ENCODE results near the gene ANKRD44.
"Not testable (repeated sequence)": the region's sequence is repeated elsewhere in the genome, so short reads cannot be mapped to it uniquely, and the experiment has no call there.

The ANKRD44 gene

DNA sequence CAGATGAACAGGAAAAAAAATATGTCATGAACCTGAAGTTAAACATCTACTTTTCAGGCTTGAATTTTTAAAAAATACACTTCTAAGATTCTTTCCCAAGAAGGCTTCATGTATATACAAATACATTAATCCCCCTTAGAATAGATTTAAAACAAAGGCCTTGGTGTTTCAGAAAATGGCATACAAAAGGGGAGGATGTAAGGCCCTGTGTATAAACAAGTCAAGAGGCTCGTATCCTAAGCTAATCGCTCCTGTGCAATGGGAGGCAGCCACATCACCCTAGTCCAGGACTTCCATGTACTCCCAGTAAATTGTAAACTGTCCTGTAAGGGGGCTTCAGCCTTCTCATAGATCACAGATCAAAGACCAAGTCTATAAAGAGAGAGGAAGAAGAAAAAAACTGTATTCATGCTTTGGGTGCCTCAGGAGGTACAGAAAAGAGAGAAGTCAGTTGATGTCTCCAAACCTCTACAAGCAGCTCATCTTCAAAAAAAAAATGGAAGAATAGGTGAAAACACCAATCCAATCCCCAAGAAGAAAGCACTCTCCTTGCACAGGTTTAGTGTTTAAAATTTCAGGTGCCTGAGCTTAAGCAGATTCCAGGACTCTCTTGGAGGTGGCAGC is 53.9 kb downstream of the ANKRD44 start:
- DNase-seq = peak; percentile 41

DNA sequence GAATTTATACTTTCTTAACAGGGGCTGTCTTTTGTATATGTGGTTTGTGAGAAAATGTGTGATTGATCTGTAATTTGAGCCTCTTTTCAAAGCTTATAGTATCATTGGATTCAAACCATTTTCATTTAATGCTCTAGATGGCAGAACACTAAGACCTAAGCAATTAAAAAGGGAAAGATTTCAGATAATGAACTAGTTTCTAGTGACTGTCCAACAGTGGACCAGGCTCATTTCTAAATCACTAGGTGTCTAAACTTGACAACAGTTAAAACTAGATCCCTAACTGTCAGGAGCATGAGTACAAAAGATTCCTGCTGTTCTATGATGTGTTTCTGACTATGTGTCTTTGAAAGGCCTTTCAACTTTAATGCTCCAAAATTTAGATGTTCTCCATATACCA is 54.6 kb downstream of the ANKRD44 start:
- DNase-seq = peak; percentile 47

DNA sequence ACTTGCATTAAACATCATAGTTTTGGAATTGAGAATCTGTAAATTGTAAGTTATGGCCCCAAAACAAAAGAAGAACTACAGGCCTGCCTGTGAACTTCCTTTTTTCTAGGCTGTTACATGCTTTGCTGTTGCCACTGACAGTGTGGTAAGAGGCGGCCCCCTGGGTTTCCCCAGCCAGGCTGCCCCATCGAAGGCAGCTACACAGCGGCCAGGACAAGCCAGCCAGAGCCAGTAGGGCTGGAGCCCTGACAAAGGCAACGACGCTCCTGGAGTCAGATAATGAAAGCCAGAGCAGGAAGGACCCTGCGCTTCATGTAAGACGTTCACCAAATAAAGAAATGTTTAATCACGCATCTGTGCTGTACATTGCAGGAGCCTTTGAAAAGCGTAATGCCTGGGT is 55.0 kb downstream of the ANKRD44 start:
- DNase-seq = peak; percentile 72

DNA sequence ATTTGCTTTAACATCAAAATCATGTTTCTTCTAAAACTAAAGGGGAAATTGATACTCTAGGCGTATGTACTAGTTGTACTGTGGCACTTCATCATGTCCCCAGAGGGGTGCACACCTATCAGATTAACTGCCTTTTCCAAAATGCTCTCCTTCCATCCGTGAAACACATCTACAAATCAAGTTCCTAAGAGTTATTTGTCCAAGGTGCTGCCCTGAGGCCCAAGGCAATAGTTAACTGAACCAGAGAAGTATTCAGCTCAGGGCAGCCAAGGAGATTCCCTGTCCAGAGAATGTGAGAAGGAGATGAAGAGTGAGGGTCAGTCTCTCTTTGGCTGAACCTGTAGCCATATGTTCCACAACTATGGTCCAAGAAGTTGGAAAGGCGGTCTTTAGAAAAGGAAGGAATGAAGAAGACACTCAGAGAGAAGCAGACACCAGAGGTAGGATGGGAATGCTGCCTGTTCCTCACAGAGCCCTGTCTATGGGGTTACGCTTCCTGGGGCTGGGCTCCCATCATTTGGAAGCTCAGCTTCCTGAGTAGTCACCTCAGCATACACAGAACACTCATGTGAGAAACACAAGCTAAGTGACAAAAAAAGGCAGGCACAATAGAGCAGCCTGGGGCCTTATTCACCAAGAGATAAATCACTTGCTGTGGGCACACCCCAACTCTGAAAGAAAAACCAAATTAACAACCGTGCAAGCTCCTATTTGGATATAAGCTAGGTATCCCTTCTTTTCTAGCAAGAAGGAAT is 55.6 kb downstream of the ANKRD44 start:
- DNase-seq = no peak

DNA sequence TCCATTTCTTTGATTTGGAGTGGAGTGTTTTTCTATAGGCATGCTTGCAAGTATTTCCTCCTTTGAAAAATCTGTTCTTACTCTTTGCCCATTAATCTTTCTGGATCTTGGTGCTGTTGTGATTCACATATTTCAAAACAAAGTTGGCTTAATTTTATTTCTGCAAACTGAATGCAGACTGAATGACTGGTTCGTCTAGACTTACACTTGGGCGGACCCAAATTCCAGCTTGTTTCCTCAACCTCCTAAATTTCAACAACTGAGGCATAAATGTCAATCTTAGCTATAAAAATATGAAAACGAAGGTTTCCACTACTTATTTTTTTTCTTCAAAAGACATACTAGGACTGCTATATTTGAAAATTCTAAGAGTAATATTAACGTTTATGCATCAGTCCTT is 59.0 kb downstream of the ANKRD44 start:
- no peak for DNase-seq

DNA sequence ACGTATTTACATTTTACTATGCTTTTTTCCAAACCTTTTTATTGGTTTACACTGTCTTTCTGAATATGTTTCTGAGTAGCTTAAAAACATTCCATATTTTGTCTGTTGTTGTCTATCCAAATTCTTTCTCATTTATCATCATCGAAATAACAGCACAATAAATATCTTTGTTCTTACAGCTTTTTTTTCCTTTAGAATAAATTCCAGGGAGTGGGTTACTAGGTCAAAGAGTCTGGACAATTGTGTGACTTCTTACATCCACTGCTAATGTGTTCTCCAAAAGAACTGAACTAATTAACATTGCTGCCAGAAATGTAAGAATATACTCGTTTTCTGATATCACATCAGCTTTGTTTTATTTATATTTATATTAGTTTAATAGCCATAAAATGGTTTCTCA is 59.4 kb downstream of the ANKRD44 start:
- DNase-seq = no peak

DNA sequence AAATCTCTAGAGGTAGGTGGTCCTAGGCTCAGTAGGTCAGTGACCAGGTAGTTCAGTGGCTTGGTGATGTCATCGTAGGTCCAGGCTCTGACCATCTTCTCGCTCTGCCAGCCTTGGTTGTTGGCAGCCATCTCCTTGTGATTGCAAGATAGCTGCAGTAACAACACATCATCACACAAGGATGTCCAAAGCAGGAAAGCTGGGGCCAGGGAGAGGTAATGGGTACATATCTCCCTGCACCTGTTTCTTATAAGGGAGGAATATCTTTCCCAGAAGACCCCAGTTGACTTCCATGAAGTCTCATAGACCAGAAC is 60.5 kb downstream of the ANKRD44 start:
- no peak for DNase-seq

DNA sequence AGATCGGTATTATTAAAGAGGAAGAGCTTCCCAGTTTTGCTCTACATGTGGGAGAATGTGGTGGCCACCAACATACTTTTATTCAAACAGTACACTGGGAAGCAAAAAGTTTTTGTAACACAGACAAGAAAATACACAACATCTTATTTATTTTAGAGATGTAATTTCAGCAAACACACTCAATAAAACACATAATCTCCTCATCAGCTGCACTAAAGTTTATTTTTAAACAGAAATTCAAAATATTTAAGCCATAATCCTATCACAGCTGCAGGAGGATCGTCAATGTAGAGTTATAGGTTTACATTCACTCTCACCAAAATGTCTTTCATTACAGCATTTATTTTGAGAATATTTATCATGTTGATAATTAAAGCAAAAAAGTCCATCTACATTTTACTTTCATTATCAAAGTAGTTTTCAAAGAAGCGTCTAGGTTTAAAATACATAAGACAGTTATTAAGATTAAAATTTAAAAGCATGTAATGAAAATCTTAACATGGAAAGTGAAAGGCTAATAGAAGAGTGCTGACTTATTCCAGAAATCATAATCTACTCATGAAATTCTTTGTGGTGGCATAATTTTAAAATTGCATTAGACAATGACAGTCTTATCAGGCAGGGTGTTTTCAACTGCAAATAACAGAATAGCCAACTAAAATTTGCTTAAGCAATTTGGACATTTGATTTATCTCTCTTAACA is 61.0 kb downstream of the ANKRD44 start:
- no peak for DNase-seq

DNA sequence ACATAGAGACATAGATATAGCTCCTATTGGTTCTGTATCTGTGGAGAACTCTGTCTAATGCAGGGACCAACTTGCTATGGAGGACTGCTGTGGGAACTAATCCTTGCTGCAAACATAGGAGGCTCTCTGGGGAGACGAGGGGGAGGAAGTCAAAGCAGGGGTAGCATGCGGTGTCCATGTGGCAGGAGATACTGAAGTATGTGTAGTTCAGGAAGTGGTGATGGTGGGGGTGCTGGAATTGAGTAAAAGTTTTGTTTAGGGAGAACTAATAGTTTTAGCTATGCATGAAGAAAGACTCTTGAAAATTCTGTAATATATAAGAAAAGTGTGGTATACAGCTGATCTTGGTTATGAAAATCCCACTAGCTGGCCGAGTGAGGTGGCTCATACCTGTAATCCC is 62.0 kb downstream of the ANKRD44 start:
- no peak for DNase-seq

DNA sequence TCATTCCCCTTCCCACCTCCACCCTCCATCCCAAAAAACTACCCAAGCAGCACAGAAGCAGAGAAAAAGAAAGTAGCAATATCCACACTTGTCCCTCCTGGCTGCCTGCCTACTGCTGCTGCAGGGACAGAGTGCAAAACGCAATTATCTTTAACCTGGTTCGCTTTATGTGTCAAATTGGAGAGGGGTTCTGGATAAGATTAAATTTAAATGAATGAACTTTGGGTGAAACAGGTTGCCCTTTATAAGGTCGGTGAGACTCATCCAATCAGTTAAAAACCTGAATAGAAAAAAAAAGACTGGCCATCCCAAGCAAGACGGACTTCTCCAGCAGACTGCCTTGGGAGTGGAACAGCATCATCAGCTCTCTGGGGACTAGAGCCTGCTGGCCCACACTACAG is 62.6 kb downstream of the ANKRD44 start:
- DNase-seq = no peak

DNA sequence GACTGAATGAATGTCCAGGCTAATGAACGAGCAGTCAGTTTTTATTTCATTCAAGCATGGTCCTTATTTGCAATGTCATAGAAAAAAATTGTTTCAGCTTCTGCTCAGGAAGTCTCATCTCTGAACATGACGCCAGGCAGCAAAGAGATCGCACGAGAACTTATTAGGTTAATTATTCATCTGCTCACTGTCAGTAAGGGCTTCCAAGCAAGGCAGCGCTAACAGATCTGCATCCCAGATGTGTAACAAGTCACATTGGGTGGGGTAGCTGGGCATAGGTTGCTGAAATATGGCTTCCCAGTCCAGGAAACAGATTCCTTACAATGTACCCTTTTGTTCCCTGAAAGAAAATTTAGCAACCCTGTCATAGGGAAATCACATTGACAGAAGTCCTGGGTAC is 63.5 kb downstream of the ANKRD44 start:
- no peak for DNase-seq

DNA sequence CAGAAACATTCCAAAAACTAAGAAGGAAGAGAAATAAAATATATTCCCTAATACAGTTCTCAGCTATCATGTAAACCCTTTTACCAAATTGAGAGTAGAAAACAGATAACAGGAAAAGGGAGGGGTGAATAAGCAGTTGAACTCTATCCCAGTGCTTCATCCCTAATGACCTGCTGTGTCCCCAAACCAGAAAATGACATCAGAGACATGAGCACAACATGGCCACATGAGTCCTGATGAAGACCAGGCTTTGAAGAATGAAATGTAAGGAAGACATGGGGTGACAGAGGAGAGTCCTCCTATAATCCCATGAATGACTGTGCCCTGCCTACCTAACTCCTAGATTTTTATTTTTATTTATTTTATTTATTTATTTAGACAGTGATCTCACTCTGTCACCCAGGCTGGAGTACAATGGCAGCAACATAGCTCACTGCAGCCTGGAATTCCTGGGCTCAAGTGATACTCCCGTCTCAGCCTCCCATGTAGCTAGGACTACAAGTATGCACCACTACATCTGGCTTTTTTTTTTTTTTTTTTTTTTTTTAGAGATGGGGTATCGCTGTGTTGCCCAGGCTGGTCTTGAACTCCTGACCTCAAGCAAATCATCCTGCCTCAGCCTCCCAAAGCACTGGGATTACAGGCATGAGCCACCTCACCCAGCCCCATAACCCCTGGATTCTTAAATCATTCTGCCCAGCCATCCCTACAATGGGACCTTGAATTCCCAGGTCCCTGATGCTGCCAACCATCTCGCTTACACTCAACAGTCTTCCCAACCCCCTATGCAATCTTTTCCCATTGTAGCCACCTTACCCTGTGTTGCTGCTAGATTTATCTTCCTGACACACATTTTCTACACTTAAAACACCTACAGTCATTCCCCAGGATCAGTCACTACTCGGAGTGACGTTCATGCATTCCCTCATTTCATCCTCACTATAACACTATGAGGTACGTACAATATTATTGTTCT is 64.5 kb downstream of the ANKRD44 start:
- DNase-seq = no peak

DNA sequence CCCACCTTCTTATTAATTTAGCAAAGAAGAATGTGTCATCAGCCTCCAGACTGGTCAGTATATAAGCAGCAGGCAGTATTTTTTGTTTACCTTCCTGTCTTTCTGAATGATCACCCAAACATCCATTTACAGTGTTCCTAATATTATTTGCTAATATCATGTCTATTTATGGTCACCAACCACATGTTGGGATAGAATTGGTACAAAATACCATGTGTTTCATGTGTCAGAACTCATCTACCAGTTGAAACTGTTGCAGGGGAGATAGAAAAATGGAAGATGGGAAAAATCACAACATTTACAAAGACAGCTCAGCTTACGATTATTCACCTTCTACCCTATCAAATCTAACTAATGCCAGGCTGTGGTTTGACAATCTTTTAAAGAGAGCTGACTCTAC is 66.2 kb downstream of the ANKRD44 start:
- DNase-seq = no peak

DNA sequence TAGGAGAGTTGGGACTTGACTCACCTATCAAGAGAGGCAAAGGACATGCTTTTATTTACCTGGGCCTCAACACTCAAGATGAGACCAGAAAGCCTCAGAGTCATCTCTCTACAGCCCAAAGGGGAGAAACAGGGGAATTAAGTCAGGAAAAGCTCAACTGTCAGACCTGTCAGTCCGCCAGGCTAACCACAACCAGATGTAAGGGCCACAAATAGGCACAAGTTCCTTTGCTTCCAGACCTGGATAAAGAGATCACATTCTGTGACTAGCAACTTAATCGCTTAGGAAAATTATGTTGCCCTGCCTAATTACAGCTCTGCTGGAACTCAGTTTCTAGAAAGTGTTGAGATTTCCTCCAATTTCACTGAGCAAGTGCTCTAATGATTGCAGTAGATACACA is 67.9 kb downstream of the ANKRD44 start:
- no peak for DNase-seq

DNA sequence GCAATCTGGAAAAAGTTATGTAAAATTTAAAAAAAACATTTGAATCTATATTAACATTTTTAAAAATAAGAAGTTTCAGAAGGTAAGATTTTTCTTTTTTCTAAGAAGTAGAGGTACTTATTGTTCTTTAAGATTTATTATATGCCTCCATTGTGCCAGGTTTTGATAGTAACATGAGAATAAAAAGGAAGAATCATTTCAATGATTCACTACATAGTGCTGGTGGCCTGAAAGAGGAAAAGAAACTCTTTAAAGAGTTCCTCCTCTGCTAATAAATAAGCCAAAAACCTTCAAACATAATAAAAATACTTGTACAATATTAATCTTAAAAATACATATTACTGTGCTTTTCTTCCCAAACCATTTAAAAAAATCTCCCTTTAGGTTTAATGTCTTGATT is 69.0 kb downstream of the ANKRD44 start:
- no peak for DNase-seq

DNA sequence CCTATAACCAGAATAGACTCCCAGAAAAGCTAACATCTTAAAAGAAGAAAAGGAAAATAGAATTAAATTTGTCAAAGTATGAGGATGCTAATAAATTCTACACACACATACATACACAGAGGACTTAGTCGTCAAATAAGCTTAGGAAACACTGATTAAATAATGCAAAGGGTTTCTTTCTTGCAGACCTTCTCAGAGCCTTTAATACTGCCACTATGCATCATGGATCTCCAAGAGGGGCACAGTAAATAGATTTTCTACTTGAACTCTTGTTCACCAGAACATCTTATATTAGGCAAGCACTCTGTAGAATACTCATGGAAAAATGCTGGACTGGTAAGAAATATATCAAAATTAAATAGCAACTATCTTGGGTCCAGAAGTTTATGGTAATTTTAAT is 69.4 kb downstream of the ANKRD44 start:
- no peak for DNase-seq

DNA sequence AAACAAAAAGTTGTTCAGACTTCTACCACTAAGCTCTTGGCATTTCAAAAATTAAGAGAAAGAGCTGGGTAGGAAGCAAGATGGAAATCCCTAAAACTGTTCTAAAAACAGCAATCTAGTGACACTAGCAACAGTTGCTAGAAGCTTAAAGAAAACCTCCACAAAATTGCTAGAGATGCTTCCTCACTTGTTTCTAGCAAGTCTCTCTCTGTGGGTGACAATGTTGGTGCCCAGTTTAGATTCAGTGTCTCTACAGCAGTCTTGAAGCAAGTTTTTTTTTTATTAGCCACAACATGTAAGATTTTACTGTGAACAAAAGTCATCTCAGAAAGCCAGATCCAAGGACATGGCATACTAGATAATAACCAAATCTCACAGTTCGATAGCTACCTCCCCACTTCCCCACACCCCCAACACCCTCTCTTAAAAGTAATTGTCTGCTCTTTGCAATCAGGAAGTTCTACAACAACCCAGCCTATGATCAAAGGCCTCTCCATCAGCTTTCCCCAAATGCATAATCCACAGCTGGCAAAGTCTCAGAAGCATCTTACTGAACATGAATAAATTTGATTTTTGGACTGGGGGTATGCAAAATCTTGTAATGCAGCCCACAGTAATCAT is 70.0 kb downstream of the ANKRD44 start:
- no peak for DNase-seq

DNA sequence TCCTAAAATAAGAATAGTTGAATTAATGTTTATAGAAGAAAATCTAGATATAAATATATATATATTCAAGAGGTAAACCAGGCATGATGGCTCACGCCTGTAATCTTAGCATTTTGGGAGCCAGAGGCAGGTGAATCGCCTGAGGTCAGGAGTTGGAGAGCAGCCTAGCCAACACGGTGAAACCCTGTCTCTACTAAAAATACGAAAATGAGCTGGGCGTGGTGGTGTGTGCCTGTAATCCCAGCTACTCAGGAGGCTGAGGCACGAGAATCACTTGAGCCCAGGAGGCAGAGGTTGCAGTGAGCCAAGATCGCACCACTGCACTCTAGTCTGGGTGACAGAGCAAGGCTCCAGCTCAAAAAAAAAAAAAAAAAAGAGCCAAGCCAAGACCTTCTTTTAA is 70.6 kb downstream of the ANKRD44 start:
- DNase-seq = not testable (repeated sequence)

DNA sequence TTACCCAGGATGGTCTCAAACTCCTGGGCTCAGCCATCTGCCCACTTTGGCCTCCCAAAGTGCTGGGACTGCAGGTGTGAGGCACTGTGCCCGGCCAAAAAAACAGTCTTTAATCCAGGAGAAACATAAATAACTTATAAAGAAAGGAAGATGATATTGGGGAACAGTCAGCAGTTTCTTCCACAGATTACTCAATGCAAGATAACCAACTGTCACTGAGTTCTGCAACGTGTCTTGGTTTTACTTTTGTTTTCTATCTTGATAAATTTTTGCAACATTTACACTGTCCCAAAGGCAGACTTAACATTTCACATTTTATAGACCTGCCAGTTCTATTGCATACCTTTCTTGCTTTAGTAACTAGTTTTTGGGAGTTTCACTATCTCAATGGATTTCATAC is 71.1 kb downstream of the ANKRD44 start:
- DNase-seq = no peak

DNA sequence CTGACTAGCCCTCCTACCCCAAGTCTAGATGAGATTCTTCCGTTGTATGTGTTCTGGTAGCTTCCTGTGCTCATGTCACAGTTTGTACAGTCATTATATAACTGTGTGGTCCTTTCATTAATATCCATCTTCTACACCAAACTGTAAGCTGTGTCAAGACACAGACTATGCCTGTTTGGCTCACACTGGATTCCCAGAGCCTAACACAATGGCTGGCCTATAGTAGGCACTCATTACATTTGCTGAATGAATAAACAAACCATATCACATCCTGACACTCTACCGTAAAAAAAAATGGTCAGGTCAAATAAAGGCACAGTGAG is 72.6 kb downstream of the ANKRD44 start:
- no peak for DNase-seq

DNA sequence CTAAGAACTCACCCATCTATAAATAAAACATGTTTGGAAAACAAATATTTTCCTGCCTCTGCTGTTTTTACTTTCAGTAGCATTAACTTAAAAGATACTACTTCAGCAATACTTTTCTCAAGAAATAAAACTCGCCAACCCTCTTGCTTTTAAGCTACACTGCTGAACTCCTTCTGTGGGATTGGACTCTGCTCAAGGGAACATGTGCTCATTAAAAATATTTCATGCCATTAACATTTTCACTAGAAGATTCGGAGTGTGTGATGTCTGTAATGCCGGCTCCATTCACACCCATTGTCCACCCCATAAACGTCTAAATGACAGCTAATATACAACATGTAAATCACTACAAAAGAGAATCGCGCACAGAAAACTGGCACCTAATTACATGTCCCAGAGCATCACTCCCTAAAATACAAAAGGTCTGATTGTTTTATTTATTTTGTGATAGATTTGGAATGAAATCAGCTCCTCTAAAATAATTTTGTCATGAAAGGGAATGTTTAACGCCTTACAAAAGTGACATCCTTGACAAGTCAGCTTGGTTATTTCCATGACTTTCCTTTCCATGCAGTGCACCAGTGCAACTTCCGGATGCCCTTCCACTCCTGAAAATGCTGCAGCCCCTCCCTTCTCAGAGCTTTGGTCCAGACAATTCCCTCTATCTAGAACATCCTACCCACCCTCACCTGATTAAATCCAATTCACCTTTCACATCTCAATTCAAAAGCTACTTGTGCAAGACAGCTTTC is 73.1 kb downstream of the ANKRD44 start:
- DNase-seq = no peak

DNA sequence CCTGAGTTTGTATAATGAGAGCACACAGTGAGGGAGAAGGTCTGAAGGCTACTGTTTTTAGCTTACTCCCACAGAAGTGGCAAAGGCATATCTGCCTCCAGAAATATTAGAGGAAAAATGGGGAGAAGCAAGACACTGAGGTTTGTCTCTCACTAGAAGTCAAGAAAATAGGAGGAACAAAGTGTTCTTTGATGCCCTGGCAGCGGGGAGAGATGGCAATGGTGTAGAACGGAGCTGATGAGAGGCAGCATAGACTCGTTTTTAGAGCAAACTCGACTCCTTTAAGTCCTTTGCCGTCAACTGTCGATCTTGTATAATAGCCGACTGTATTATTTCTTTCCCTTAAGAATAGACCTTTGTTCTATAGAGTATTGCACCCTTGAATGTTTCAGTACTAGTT is 73.8 kb downstream of the ANKRD44 start:
- DNase-seq = no peak

Data from KG1 (cell line).